BLaER1 (cell line): Measurements from ENCODE around the gene CTSE.

Experiments
- H3K27ac ChIP-seq: shearing (Covaris generic); formaldehyde crosslinking; 2 replicates; pipeline ENCODE4 v1.8.1; 2022
- H3K27me3 ChIP-seq: shearing (Covaris generic); formaldehyde crosslinking; 2 replicates; pipeline ENCODE4 v1.8.1; 2022
- H3K36me3 ChIP-seq: shearing (Covaris generic); formaldehyde crosslinking; 2 replicates; pipeline ENCODE4 v1.8.1; 2022
- H3K4me1 ChIP-seq: shearing (Covaris generic); formaldehyde crosslinking; 2 replicates; pipeline ENCODE4 v1.8.1; 2022
- H3K4me2 ChIP-seq: shearing (Covaris generic); formaldehyde crosslinking; 2 replicates; pipeline ENCODE4 v1.8.1; 2022
- H3K4me3 ChIP-seq: shearing (Covaris generic); formaldehyde crosslinking; 2 replicates; pipeline ENCODE4 v1.8.1; 2022
- H3K9ac ChIP-seq: shearing (Covaris generic); formaldehyde crosslinking; 2 replicates; pipeline ENCODE4 v1.8.1; 2022
- H3K9me3 ChIP-seq: shearing (Covaris generic); formaldehyde crosslinking; 2 replicates; pipeline ENCODE4 v1.8.1; 2022
- H4K20me1 ChIP-seq: shearing (Covaris generic); formaldehyde crosslinking; 2 replicates; pipeline ENCODE4 v1.8.1; 2022
- Cebpa-rat ChIP-seq: shearing (Covaris generic); IDR thresholded peaks from 2 replicates; pipeline ENCODE4 v1.8.1; 2022

The CTSE gene

DNA sequence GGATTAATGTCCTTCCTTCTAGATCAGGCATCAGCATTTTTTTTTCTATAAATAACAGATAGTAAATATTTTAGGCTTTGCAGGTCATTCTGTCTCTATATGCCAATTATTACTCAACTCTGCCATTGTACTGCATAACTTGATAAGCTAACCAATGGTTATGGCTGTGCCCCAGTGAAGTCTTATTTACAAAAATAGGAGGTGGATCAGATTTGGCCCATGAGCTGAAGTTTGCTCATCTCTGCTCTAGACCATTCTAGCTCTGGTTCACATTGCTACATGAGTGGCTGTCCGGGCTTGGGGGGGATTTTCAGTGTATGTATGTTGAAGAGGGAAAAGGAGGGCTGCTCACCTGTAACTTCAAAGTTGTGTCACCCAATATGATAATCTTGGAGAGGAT is 30.6 kb downstream of the CTSE start:
- no peaks in the 10 kb centered on the region for H4K20me1 ChIP-seq
- H3K4me1 ChIP-seq: peaks cover 27% of the 10 kb centered on the region
- H3K9me3 ChIP-seq: peaks cover 20% of the 10 kb centered on the region
- no peaks in the 10 kb centered on the region for H3K27me3 ChIP-seq
- no peak overlapping the region for H3K9ac ChIP-seq
- TF ChIP-seq Cebpa-rat: no peak
- H3K4me3 ChIP-seq: no peak overlapping the region
- H3K4me2 ChIP-seq: no peak overlapping the region
- H3K36me3 ChIP-seq: no peaks in the 10 kb centered on the region
- H3K27ac ChIP-seq: no peak overlapping the region

DNA sequence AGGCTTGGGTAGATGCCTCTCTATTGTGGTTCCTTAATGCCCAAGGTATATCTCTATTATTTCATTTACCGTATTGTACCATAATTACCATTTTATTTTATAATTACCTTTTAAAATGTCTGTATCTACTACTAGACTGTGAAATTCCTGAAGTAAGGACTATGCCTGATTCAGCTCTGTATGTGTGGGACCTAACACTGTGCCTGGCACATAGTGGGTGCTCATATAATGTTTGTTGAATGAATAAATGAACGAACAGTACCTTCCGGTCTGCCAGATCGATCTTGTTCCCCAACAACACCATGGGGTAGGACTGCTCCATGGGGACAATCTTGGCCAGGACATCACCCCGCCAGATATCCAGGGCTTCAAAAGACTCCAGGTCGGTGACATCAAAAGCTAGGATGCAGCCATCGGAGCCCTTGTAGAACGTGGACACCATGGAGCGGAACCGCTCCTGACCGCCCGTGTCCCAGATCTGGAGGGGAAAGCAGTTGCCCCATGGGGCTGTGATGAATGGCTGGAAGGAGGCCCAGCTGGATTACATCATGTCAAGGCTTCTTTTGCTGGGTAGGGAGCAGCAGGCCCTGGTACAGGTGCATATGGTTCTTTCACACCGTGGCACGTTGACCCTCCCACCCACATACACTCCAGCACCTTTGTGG is 31.3 kb downstream of the CTSE start:
- no peak overlapping the region for H3K27ac ChIP-seq
- H3K9me3 ChIP-seq: peaks cover 13% of the 10 kb centered on the region
- no peak overlapping the region for H3K4me3 ChIP-seq
- H3K36me3 ChIP-seq: no peaks in the 10 kb centered on the region
- no peaks in the 10 kb centered on the region for H4K20me1 ChIP-seq
- no peak overlapping the region for H3K4me2 ChIP-seq
- no peak for TF ChIP-seq Cebpa-rat
- peaks cover 32% of the 10 kb centered on the region for H3K4me1 ChIP-seq
- no peaks in the 10 kb centered on the region for H3K27me3 ChIP-seq
- H3K9ac ChIP-seq: no peak overlapping the region

DNA sequence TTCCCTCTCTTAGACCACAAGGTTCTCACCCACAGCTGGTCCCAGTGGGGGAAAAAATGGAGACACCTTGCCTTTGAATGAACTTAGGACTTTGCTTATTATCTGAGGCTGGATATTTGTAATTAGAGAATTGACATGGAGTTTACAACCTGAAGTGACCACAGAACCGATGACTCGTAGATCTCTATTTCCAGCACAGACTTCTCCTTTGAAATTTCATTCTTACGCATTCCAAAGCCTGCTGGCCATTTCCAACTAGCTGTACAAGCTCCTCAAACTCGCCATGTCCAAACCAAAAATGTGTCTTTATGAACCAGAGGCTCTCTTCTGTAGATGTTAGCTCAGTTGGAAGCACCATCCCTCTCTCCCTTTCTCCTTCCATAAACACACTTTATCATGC is 32.5 kb downstream of the CTSE start:
- Histone ChIP-seq H3K4me2 (no peak overlapping the region), H4K20me1 (no peaks in the 10 kb centered on the region), H3K36me3 (no peaks in the 10 kb centered on the region), H3K4me1 (peaks cover 31% of the 10 kb centered on the region), H3K27me3 (no peaks in the 10 kb centered on the region), H3K9ac (no peak overlapping the region), H3K27ac (no peak overlapping the region), H3K9me3 (peaks cover 2% of the 10 kb centered on the region), H3K4me3 (no peak overlapping the region)
- no peak for TF ChIP-seq Cebpa-rat

DNA sequence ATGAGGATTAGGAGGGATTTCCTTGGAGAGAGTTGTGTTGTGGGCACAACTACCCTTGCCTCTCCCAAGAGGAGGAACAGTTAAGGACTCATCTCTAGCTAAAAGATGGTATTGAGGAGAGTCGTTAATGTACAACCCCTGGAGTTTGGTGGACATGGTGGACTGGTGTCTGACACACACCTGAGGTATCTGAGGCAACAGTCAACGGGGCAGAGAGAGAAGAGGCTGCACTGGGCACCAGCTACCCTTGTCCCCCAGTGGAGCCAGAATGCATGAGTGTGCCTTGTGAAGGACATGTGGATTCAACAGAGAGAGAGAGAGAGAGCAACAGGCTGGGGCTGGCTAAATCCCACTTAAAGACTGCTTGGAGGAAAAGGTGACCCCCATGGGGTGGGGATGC is 33.5 kb downstream of the CTSE start:
- TF ChIP-seq Cebpa-rat: no peak
- Histone ChIP-seq H3K4me1 (peaks cover 31% of the 10 kb centered on the region), H3K9ac (no peak overlapping the region), H3K36me3 (no peaks in the 10 kb centered on the region), H4K20me1 (no peaks in the 10 kb centered on the region), H3K27ac (no peak overlapping the region), H3K27me3 (no peaks in the 10 kb centered on the region), H3K4me2 (no peak overlapping the region), H3K4me3 (no peak overlapping the region), H3K9me3 (no peaks in the 10 kb centered on the region)

DNA sequence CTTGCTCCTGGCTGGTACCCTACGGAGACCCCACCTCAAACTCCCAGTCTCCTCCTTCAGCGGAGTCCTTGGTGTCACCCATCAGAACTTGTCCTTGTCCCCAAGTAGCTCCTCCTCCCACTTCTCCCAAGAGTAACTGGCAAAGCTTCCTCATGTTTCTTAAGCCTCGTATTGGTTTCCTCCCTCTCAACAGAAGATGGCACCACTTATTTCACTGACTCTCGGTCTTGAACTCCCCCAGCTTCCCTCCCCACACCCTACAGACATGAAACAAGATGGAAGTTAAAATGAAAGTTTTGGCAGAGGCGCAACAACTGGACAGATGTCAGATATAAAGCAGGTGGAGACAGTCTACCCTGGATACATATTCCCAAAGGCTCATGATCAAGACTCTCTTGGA is 33.9 kb downstream of the CTSE start:
- no peak for TF ChIP-seq Cebpa-rat
- Histone ChIP-seq H4K20me1 (no peaks in the 10 kb centered on the region), H3K9ac (no peak overlapping the region), H3K27ac (no peak overlapping the region), H3K4me3 (no peak overlapping the region), H3K36me3 (no peaks in the 10 kb centered on the region), H3K27me3 (no peaks in the 10 kb centered on the region), H3K4me2 (peak overlapping the region; percentile 29; the same call in 1 of the 2 replicates), H3K4me1 (peaks cover 31% of the 10 kb centered on the region), H3K9me3 (no peaks in the 10 kb centered on the region)

DNA sequence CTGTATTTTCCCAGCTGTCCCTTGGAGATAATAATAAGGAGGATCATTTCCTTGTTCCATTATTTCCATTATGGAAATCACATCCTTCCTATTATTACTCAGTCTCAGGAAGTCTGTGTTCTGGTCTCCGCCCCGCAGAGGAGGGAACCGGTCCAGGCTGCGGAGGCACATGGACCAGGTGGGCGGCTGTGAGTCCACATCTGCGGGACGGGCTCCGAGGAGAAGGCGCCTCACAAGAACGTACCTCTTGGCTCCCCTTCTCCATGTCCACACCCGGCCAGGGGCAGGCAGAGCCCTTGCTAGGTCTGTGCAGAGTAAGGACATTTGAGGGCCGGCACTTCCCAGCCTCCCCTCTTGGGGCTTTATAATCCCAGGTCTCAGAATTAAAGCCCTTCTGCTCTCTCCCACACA is 35.1 kb downstream of the CTSE start:
- Histone ChIP-seq H3K36me3 (no peaks in the 10 kb centered on the region), H3K4me3 (no peak overlapping the region), H3K27ac (no peak overlapping the region), H4K20me1 (no peaks in the 10 kb centered on the region), H3K4me2 (no peak overlapping the region), H3K4me1 (peaks cover 40% of the 10 kb centered on the region), H3K27me3 (no peaks in the 10 kb centered on the region), H3K9me3 (no peaks in the 10 kb centered on the region), H3K9ac (no peak overlapping the region)
- TF ChIP-seq Cebpa-rat: no peak

DNA sequence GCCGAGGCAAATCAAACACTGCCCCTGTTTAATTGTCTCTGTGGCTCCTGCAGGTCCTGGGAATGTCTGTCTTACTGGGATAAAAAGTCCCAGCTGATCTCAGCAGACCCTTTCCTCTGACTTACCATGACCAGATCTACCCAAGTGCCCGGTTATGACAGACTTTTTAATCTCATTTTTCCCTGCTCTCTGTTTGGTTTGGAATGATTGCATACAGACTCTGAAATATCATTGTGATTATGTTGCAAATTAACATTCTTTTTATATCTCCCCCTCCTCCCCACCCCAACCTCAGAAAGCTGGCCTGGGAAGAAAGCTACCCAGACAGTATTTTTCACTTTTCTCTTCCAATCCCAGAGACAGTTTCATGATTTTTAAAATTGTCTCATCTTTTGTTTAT is 36.8 kb downstream of the CTSE start:
- Histone ChIP-seq H3K4me2 (no peak overlapping the region), H3K27ac (no peak overlapping the region), H3K9me3 (no peaks in the 10 kb centered on the region), H3K27me3 (no peaks in the 10 kb centered on the region), H3K4me1 (peaks cover 42% of the 10 kb centered on the region), H3K4me3 (no peak overlapping the region), H4K20me1 (no peaks in the 10 kb centered on the region), H3K36me3 (no peaks in the 10 kb centered on the region), H3K9ac (no peak overlapping the region)
- no peak for TF ChIP-seq Cebpa-rat

DNA sequence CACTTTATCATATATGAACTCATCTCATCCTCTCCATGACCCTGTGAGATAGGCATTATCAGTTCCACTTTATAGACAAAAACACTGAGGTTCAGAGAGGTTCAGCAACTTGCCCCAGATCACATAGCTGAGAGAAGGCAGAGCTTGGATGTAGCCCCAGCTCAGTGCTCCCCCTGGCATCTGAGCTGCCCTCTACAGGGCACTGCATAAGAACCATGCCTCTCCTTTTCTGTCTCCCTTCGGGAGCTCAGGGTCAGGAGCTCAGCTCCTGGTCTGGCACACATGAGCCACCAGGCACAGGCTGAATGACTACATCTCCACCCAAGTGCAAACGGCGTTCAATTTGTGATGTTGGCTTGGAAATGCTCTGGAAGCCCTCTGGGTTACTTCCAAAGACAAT is 37.4 kb downstream of the CTSE start:
- peaks cover 42% of the 10 kb centered on the region for H3K4me1 ChIP-seq
- no peak overlapping the region for H3K4me3 ChIP-seq
- no peak for TF ChIP-seq Cebpa-rat
- no peak overlapping the region for H3K4me2 ChIP-seq
- no peak overlapping the region for H3K9ac ChIP-seq
- no peaks in the 10 kb centered on the region for H3K9me3 ChIP-seq
- H3K27ac ChIP-seq: no peak overlapping the region
- no peaks in the 10 kb centered on the region for H3K36me3 ChIP-seq
- H4K20me1 ChIP-seq: no peaks in the 10 kb centered on the region
- H3K27me3 ChIP-seq: no peaks in the 10 kb centered on the region

DNA sequence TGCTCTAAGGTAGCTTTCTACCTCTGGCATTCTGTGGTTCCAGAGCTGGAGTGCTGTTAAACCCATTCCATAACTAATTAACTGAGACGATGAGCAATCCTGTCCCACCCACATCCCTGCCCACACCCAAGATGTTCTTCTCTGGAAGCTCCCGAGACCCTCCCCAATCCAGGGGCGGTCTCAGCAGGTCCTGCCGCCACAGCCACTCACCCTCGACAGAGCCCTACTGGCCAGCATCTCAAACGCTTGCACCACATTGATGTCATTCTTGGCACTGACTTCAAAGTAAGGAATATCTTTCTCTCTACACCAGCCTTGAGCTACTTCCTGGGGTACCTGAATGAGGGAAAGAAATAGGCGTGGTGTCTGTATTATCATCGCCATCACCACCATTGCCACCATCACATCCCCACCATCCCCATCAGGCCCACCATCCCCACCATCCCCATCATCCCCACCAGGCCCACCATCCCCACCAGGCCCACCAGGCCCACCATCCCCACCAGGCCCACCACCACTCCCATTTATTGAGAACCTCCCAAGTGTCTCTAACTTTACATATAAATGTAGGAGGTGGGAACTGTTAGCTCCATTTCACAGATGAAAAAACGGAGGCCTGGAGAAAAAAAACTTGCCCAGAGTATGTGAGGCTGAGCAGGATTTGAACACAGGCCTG is 38.2 kb downstream of the CTSE start:
- H3K27ac ChIP-seq: no peak overlapping the region
- H3K4me3 ChIP-seq: no peak overlapping the region
- no peaks in the 10 kb centered on the region for H3K9me3 ChIP-seq
- peaks cover 43% of the 10 kb centered on the region for H3K4me1 ChIP-seq
- H3K27me3 ChIP-seq: no peaks in the 10 kb centered on the region
- H3K36me3 ChIP-seq: no peaks in the 10 kb centered on the region
- no peak for TF ChIP-seq Cebpa-rat
- no peaks in the 10 kb centered on the region for H4K20me1 ChIP-seq
- H3K4me2 ChIP-seq: no peak overlapping the region
- H3K9ac ChIP-seq: no peak overlapping the region

DNA sequence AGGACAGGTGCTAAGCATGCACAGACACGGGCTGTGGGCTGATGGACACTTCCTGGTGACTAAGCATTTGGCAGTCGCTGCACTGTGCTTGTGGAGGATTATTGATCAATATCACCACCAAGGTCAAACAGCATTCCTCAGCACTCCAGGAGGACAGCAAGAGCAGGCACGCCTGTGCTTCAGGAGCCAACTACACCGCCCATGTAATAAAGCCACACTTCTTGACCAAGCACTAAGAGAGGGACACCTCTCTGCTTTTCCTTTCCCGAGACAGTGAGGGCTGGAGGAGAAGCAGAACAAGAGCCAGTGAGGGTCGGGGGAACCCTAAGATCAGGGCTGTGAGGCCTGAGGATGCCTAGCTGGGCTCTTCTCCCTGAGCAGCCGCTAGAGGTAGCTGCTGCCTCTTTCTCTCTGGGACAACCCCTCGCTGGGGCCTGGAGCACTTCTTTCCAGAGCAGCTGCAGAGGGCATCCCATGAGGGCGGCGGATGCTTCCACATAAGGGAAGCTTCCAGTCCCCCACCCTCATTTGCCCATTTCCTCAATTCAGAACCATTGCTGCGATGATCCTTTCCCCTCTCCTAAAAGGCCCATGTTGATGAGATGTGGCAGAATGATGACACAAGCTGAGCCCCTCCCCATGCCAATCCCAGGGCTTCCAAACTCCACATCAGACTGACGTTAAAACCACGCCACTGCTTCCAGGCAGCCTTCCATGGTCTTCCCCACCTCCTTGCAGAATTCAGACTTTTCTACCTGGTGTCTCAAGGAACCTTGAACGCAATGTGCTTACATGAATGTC is 39.6 kb downstream of the CTSE start:
- no peaks in the 10 kb centered on the region for H3K9me3 ChIP-seq
- H3K9ac ChIP-seq: no peak overlapping the region
- 0 out of 2 replicates have a peak overlapping the region, but pooled peaks have one; percentile 6 for H3K4me2 ChIP-seq

More for the DNA sequence above, 39.6 kb downstream of the CTSE start:
- Histone ChIP-seq H3K4me1 (peaks cover 47% of the 10 kb centered on the region), H3K36me3 (no peaks in the 10 kb centered on the region), H3K27me3 (no peaks in the 10 kb centered on the region), H3K4me3 (no peak overlapping the region), H4K20me1 (no peaks in the 10 kb centered on the region), H3K27ac (no peak overlapping the region)
- TF ChIP-seq Cebpa-rat: no peak
